DMS153 (cell line): ENCODE measurements around the gene FRMD4A.

ENCODE experiments used
- DNase-seq: peaks from one replicate; lab custom pipeline; 2025; lab: John Stamatoyannopoulos, UW

The FRMD4A gene

GRCh38 chr10:13612654-13613373 is 717.9 kb downstream of the FRMD4A start:
- no peak for DNase-seq

- no peak for DNase-seq
Measured at GRCh38 chr10:13608246-13608853, 722.4 kb downstream of the FRMD4A start.

GRCh38 chr10:13604357-13605040 is 726.2 kb downstream of the FRMD4A start:
- no peak for DNase-seq

- DNase-seq, result no peak
Measured at GRCh38 chr10:13597909-13598308, 732.8 kb downstream of the FRMD4A start.

GRCh38 chr10:13594641-13595040 is 736.1 kb downstream of the FRMD4A start:
- DNase-seq, result no peak
